Tibial artery (tissue), 4 donors: ENCODE measurements around the gene CENPF.

Source experiments
- DNase-seq, 2 donors: peaks; one replicate each; pipeline ENCODE4 v3.0.0-alpha.2; 2019
- H3K27ac ChIP-seq, 2 donors: fragments of 200-600 bp; sonication (generic) in 1 of 2; 1 replicate in 1 of 2; 2 replicates in 1 of 2; pipeline ENCODE4 v1.5.1; 2018 to 2019; ENCODE audit warnings: mild to moderate bottlenecking in 1 of 2
- H3K27me3 ChIP-seq, 2 donors: fragments of 200-600 bp; sonication (generic) in 1 of 2; one replicate each; pipeline versions ENCODE4 v1.5.1 to v1.6.0; 2016 to 2019
- H3K36me3 ChIP-seq, 3 donors: fragments of 200-600 bp; sonication (generic) in 2 of 3; one replicate each; pipeline ENCODE4 v1.5.1; 2016 to 2019; ENCODE audit warnings: mild to moderate bottlenecking in 2 of 3
- H3K4me1 ChIP-seq, 4 donors: fragments of 200-600 bp; sonication (generic) in 2 of 4; 1 replicate in 3 of 4; 2 replicates in 1 of 4; pipeline ENCODE4 v1.5.1; 2016 to 2019
- H3K4me3 ChIP-seq, 2 donors: fragments of 200-600 bp; sonication (generic) in 1 of 2; 1 replicate in 1 of 2; 2 replicates in 1 of 2; pipeline ENCODE4 v1.5.1; 2018 to 2019; ENCODE audit warnings: mild to moderate bottlenecking in 2 of 2
- H3K9me3 ChIP-seq, 3 donors: fragments of 200-600 bp; sonication (generic) in 1 of 3; one replicate each; pipeline ENCODE4 v1.5.1; 2016 to 2019
- CTCF ChIP-seq, 2 experiments: fragments of 200-600 bp in 1 of 2; fragments of 450-650 bp in 1 of 2; IDR thresholded peaks; one replicate each; pipeline ENCODE4 v1.5.1; 2017 to 2019; ENCODE audit warnings: antibody characterized with exemption in 2 of 2, mild to moderate bottlenecking in 1 of 2, moderate library complexity in 1 of 2
- intact Hi-C: fragments of 100-400 bp; cut with DNase I; formaldehyde crosslinking; loops from one replicate; pipeline ENCODE4 v1.15.0; 2023; ENCODE audit warnings: low total_unique reads

The CENPF gene

GRCh38 chr1:214676747-214677146 lies 73.8 kb downstream of the CENPF start:
- TF ChIP-seq CTCF (IDR thresholded peaks at IDR 0.05) = no peak
- no peaks in the 10 kb centered on the region for H3K9me3 ChIP-seq
- no peaks in the 10 kb centered on the region for H3K36me3 ChIP-seq
- no peak for DNase-seq
- no peaks in the 10 kb centered on the region for H3K27me3 ChIP-seq
- no peaks in the 10 kb centered on the region for H3K4me1 ChIP-seq
- intact Hi-C loops = no loop called here
- H3K4me3 ChIP-seq = no peak overlapping the region
- no peak overlapping the region for H3K27ac ChIP-seq

- Histone ChIP-seq H3K27ac (no peak overlapping the region), H3K36me3 (no peaks in the 10 kb centered on the region), H3K27me3 (no peaks in the 10 kb centered on the region), H3K9me3 (no peaks in the 10 kb centered on the region), H3K4me3 (no peak overlapping the region), H3K4me1 (no peaks in the 10 kb centered on the region)
- no peak for TF ChIP-seq CTCF (IDR thresholded peaks at IDR 0.05)
- intact Hi-C loops = no loop called here
- DNase-seq = no peak
Measured at GRCh38 chr1:214677945-214678344, 75.0 kb downstream of the CENPF start.

GRCh38 chr1:214678386-214678785 lies 75.4 kb downstream of the CENPF start:
- DNase-seq = no peak
- no peak for TF ChIP-seq CTCF (IDR thresholded peaks at IDR 0.05)
- intact Hi-C loops = no loop called here
- no peak overlapping the region for H3K4me3 ChIP-seq
- no peak overlapping the region for H3K27ac ChIP-seq
- H3K36me3 ChIP-seq = no peaks in the 10 kb centered on the region
- no peaks in the 10 kb centered on the region for H3K27me3 ChIP-seq
- no peaks in the 10 kb centered on the region for H3K4me1 ChIP-seq
- no peaks in the 10 kb centered on the region for H3K9me3 ChIP-seq

- Histone ChIP-seq H3K27ac (no peak overlapping the region), H3K36me3 (no peaks in the 10 kb centered on the region), H3K9me3 (no peaks in the 10 kb centered on the region), H3K4me1 (no peaks in the 10 kb centered on the region), H3K4me3 (no peak overlapping the region), H3K27me3 (no peaks in the 10 kb centered on the region)
- TF ChIP-seq CTCF (IDR thresholded peaks at IDR 0.05) = no peak
- intact Hi-C loops = no loop called here
- no peak for DNase-seq
Measured at GRCh38 chr1:214683621-214684020, 80.6 kb downstream of the CENPF start.

GRCh38 chr1:214685906-214686305 lies 82.9 kb downstream of the CENPF start:
- Histone ChIP-seq H3K27ac (no peak overlapping the region), H3K9me3 (no peaks in the 10 kb centered on the region), H3K4me1 (no peaks in the 10 kb centered on the region), H3K27me3 (no peaks in the 10 kb centered on the region), H3K4me3 (no peak overlapping the region), H3K36me3 (no peaks in the 10 kb centered on the region)
- no peak for DNase-seq
- TF ChIP-seq CTCF (IDR thresholded peaks at IDR 0.05) = no peak
- intact Hi-C loops = no loop called here

GRCh38 chr1:214686497-214686896 lies 83.5 kb downstream of the CENPF start:
- Histone ChIP-seq H3K27ac (no peak overlapping the region), H3K27me3 (no peaks in the 10 kb centered on the region), H3K36me3 (no peaks in the 10 kb centered on the region), H3K4me1 (no peaks in the 10 kb centered on the region), H3K4me3 (no peak overlapping the region), H3K9me3 (no peaks in the 10 kb centered on the region)
- no peak for TF ChIP-seq CTCF (IDR thresholded peaks at IDR 0.05)
- no peak for DNase-seq
- intact Hi-C loops = no loop called here
